ENCODE results near the gene FMNL2. TPM values are rescaled to one million over a fixed set of nuclear protein-coding genes. Genes with fewer than 3 reads are reported as not detected.

FMNL2 gene
- polyA plus RNA-seq, 3 donors = 0.28 to 3.2 (median 0.71) TPM

GRCh38 chr2:152343426-152343825 lies 8.5 kb downstream of the FMNL2 start:
- H3K9ac ChIP-seq (ENCODE audit: insufficient read depth, low read length, poor library complexity, severe bottlenecking) = no peak overlapping the region
- H3K27me3 Mint-ChIP-seq (ENCODE audit: low read depth in 3 of 3) = peaks cover under 1 to 4% (median 2%) of the 10 kb centered on the region in 3 donors
- H3K4me2 ChIP-seq (replicated peaks; ENCODE audit: extremely low read depth, low read length, poor library complexity, severe bottlenecking) = no peak overlapping the region
- intact Hi-C loops (cut with micrococcal nuclease) = no loop called here
- no peaks in the 10 kb centered on the region for H3K36me3 ChIP-seq (replicated peaks in 1 of 2; ENCODE audit: control insufficient read depth in 1 of 2, insufficient read depth in 2 of 2, low read length in 2 of 2)
- H3K9me3 Mint-ChIP-seq = peaks cover 0 to 1% (median 0%) of the 10 kb centered on the region in 7 donors
- H3K36me3 Mint-ChIP-seq = no peaks in the 10 kb centered on the region
- no peak overlapping the region for H3K4me3 ChIP-seq (replicated peaks in 1 of 3; ENCODE audit: low read depth in 2 of 3, low read length in 3 of 3)
- no peaks in the 10 kb centered on the region for H4K20me1 ChIP-seq (ENCODE audit: insufficient read depth, low read length)
- no peak for DNase-seq
- H3K9me3 ChIP-seq (replicated peaks in 1 of 2; ENCODE audit: control insufficient read depth in 1 of 2, insufficient read depth in 1 of 2, low read length in 2 of 2) = no peaks in the 10 kb centered on the region
- H2AFZ ChIP-seq (ENCODE audit: insufficient read depth, low read depth, low read length, poor library complexity, severe bottlenecking) = no peak overlapping the region
- WGBS (ENCODE audit: insufficient coverage) = 80% methylated on average over 1 of the region's 4 CpGs
- peaks cover 6% of the 10 kb centered on the region for H3K4me1 Mint-ChIP-seq
- H3K4me1 ChIP-seq (ENCODE audit: control insufficient read depth in 1 of 2, insufficient read depth in 2 of 2, low read length in 2 of 2) = no peaks in the 10 kb centered on the region
- no peak overlapping the region for H3K4me3 Mint-ChIP-seq
- no peak overlapping the region for H3K27ac Mint-ChIP-seq
- H3K79me2 ChIP-seq (ENCODE audit: insufficient read depth, low read length) = no peaks in the 10 kb centered on the region
- no peak for TF ChIP-seq CTCF (IDR thresholded peaks at IDR 0.05)
- no peaks in the 10 kb centered on the region for H3K27me3 ChIP-seq (ENCODE audit: control insufficient read depth in 2 of 2, insufficient read depth in 2 of 2, low read length in 2 of 2)
- no peak overlapping the region for H3K27ac ChIP-seq (ENCODE audit: low read depth in 1 of 2, low read length in 2 of 2)

- no peak for TF ChIP-seq CTCF (IDR thresholded peaks at IDR 0.05)
- Mint-ChIP-seq H3K27me3 (ENCODE audit: low read depth in 3 of 3) (peaks cover 0 to 4% (median 4%) of the 10 kb centered on the region in 3 donors), H3K36me3 (no peaks in the 10 kb centered on the region), H3K4me3 (no peak overlapping the region), H3K27ac (no peak overlapping the region), H3K9me3 (peaks cover 0 to 1% (median 0%) of the 10 kb centered on the region in 7 donors), H3K4me1 (no peaks in the 10 kb centered on the region)
- DNase-seq = no peak
- no peak overlapping the region for H3K9ac ChIP-seq (ENCODE audit: insufficient read depth, low read length, poor library complexity, severe bottlenecking)
- no peaks in the 10 kb centered on the region for H3K36me3 ChIP-seq (replicated peaks in 1 of 2; ENCODE audit: control insufficient read depth in 1 of 2, insufficient read depth in 2 of 2, low read length in 2 of 2)
- no peaks in the 10 kb centered on the region for H3K27me3 ChIP-seq (ENCODE audit: control insufficient read depth in 2 of 2, insufficient read depth in 2 of 2, low read length in 2 of 2)
- no peaks in the 10 kb centered on the region for H3K9me3 ChIP-seq (replicated peaks in 1 of 2; ENCODE audit: control insufficient read depth in 1 of 2, insufficient read depth in 1 of 2, low read length in 2 of 2)
- no peaks in the 10 kb centered on the region for H3K4me1 ChIP-seq (ENCODE audit: control insufficient read depth in 1 of 2, insufficient read depth in 2 of 2, low read length in 2 of 2)
- intact Hi-C loops (cut with micrococcal nuclease) = no loop called here
- no peak overlapping the region for H3K4me2 ChIP-seq (replicated peaks; ENCODE audit: extremely low read depth, low read length, poor library complexity, severe bottlenecking)
- no peak overlapping the region for H3K27ac ChIP-seq (ENCODE audit: low read depth in 1 of 2, low read length in 2 of 2)
- H4K20me1 ChIP-seq (ENCODE audit: insufficient read depth, low read length) = no peaks in the 10 kb centered on the region
- H3K4me3 ChIP-seq (replicated peaks in 1 of 3; ENCODE audit: low read depth in 2 of 3, low read length in 3 of 3) = no peak overlapping the region
- H2AFZ ChIP-seq (ENCODE audit: insufficient read depth, low read depth, low read length, poor library complexity, severe bottlenecking) = no peak overlapping the region
- H3K79me2 ChIP-seq (ENCODE audit: insufficient read depth, low read length) = no peaks in the 10 kb centered on the region
Measured at GRCh38 chr2:152344579-152345195, 9.7 kb downstream of the FMNL2 start.
